Common myeloid progenitor, CD34-positive (primary cell): Measurements from ENCODE around the gene ARID4B.

Source experiments
- CTCF ChIA-PET: fragments of 350-600 bp; sonication (Branson Sonifier 250); formaldehyde crosslinking; loops from one replicate; lab custom pipeline; 2021; ENCODE audit warnings: antibody characterized with exemption; lab: Charles Lee
- POLR2A ChIA-PET: fragments of 350-600 bp; sonication (Branson Sonifier 250); formaldehyde crosslinking; loops from one replicate; lab custom pipeline; 2021; ENCODE audit warnings: antibody characterized with exemption; lab: Charles Lee
- DNase-seq, 3 donors: peaks; one replicate each; pipeline versions ENCODE4 v3.0.0 to v3.0.0-alpha.2; 2013
- H3K27ac ChIP-seq, 2 experiments: 1 replicate in 1 of 2; 2 replicates in 1 of 2; pipeline ENCODE4 v1.7.0; 2013; ENCODE audit warnings: inconsistent platforms in 2 of 2, low read length in 2 of 2, mild to moderate bottlenecking in 2 of 2, low read depth in 1 of 2, moderate library complexity in 1 of 2; ENCODE audit not compliant: severe bottlenecking in 2 of 2, insufficient read depth in 1 of 2, poor library complexity in 1 of 2
- H3K27me3 ChIP-seq, 5 experiments: replicated peaks in 2 of 5; 1 replicate in 3 of 5; 2 replicates in 2 of 5; pipeline versions ENCODE4 v1.6.1 to v1.7.0; 2013; ENCODE audit warnings: low read length in 4 of 5, mild to moderate bottlenecking in 2 of 5, moderate library complexity in 2 of 5, inconsistent platforms in 1 of 5; ENCODE audit not compliant: insufficient read depth in 5 of 5, control insufficient read depth in 4 of 5
- H3K36me3 ChIP-seq, 4 experiments: 1 replicate in 2 of 4; 2 replicates in 2 of 4; pipeline versions ENCODE4 v1.6.1 to v1.7.0; 2013; ENCODE audit warnings: low read length in 3 of 4, control low read depth in 1 of 4, mild to moderate bottlenecking in 1 of 4; ENCODE audit not compliant: control insufficient read depth in 4 of 4, insufficient read depth in 4 of 4
- H3K4me1 ChIP-seq, 4 experiments: 1 replicate in 3 of 4; 2 replicates in 1 of 4; pipeline versions ENCODE4 v1.6.1 to v1.7.1; 2013; ENCODE audit warnings: low read length in 3 of 4, mild to moderate bottlenecking in 3 of 4, control low read depth in 1 of 4, inconsistent platforms in 1 of 4, moderate library complexity in 1 of 4; ENCODE audit not compliant: control insufficient read depth in 4 of 4, insufficient read depth in 4 of 4; ENCODE audit errors: control extremely low read depth in 1 of 4
- H3K4me3 ChIP-seq, 7 experiments: 1 replicate in 4 of 7; 2 replicates in 3 of 7; pipeline versions ENCODE4 v1.5.1 to v1.7.0; 2013; ENCODE audit warnings: mild to moderate bottlenecking in 7 of 7, low read length in 6 of 7, moderate library complexity in 6 of 7, inconsistent platforms in 2 of 7, low read depth in 2 of 7, control low read depth in 1 of 7; ENCODE audit not compliant: insufficient read depth in 4 of 7, control insufficient read depth in 1 of 7; ENCODE audit errors: extremely low read depth in 1 of 7
- H3K9me3 ChIP-seq, 5 experiments: 1 replicate in 4 of 5; 2 replicates in 1 of 5; pipeline versions ENCODE4 v1.6.1 to v1.7.1; 2013; ENCODE audit warnings: low read length in 4 of 5, mild to moderate bottlenecking in 2 of 5, inconsistent platforms in 1 of 5, low read depth in 1 of 5, moderate library complexity in 1 of 5; ENCODE audit not compliant: control insufficient read depth in 4 of 5, insufficient read depth in 2 of 5; ENCODE audit errors: control extremely low read depth in 1 of 5
- WGBS: methylation state at CpG from one replicate; pipeline ENCODE4 v1.1.5; 2013; ENCODE audit not compliant: insufficient coverage; 5-methylcytosine and 5-hydroxymethylcytosine counted together

Gene ARID4B

DNA sequence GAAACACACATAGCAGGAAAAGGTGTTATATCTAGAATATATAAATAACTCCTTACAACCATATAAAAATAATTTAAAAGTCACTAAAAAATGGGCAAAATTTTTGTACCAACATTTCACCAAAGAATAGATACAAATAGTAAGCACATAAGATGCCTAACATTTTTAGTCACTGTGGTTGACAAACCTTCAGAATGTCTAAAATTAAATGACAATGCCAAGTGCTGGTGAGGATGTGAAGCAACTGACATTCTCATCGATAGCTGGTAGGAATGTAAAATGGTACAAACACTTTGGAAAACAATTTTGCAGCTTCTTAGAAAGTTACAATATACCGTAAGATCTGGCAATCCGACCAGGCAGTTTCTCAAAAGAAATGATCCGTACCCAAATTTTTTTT, 185.0 kb downstream of the ARID4B start:
- no peaks in the 10 kb centered on the region for H3K9me3 ChIP-seq
- no peak overlapping the region for H3K4me3 ChIP-seq
- no peaks in the 10 kb centered on the region for H3K4me1 ChIP-seq
- no peaks in the 10 kb centered on the region for H3K27me3 ChIP-seq
- 100% methylated on average over 3 of the region's 4 CpGs for WGBS
- ChIA-PET CTCF (no interaction called here), POLR2A (no interaction called here)
- H3K36me3 ChIP-seq = peaks cover 10 to 84% (median 57%) of the 10 kb centered on the region in 4 experiments
- no peak for DNase-seq
- no peak overlapping the region for H3K27ac ChIP-seq

DNA sequence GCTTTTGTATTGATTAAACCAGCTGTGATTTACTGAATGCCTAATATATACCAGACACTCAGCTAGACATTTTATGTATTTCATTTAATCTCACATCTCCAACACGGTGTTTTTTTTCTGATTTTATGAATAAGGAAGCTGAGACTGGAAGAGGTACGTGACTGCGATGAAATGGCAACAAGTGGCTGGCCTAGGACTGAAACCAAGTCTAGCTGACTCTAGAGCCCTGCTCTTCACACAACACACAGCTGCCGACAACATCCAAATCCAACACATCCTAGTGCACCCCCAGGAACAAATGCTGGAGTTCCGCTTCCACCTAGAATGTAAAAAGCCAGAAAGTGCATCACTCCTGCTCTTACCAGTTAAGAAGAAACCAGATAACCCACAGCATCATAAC, 188.7 kb downstream of the ARID4B start:
- Histone ChIP-seq H3K27ac (no peak overlapping the region), H3K4me3 (no peak overlapping the region), H3K27me3 (no peaks in the 10 kb centered on the region), H3K36me3 (peaks cover 22 to 80% (median 59%) of the 10 kb centered on the region in 4 experiments), H3K4me1 (no peaks in the 10 kb centered on the region), H3K9me3 (no peaks in the 10 kb centered on the region)
- WGBS = 100% methylated on average over 1 of the region's 5 CpGs
- ChIA-PET POLR2A (no interaction called here), CTCF (interaction anchor here (0.6 to 2.0 kb wide), 4 partner anchors 11 to 35 kb away, joined by 3 to 7 read pairs (median 4); no protein-coding TSS in a partner anchor)
- no peak for DNase-seq

DNA sequence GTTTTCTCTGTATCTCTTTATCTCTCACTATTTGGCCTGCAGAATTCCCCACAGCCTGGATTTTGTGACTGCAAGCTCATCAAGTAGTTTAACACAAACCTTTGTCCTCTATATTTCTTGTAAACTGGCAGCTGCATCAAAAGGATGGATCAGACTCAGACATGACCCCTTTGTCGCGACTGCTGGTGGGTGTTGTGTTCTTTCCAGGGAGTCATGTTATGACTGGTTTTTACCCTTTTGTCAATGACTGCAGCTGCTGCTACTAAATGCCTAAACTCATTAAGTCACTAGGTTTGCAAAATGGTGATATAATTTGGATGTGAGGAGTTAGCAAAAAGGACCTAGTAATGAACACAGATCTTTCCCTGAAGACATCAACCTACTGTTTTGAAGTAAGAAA, 189.2 kb downstream of the ARID4B start:
- H3K4me3 ChIP-seq = no peak overlapping the region
- no peaks in the 10 kb centered on the region for H3K4me1 ChIP-seq
- H3K27me3 ChIP-seq = no peaks in the 10 kb centered on the region
- H3K36me3 ChIP-seq = peaks cover 24 to 81% (median 61%) of the 10 kb centered on the region in 4 experiments
- no peaks in the 10 kb centered on the region for H3K9me3 ChIP-seq
- POLR2A ChIA-PET = no interaction called here
- CTCF ChIA-PET = interaction anchor here (1.0 to 2.0 kb wide), 4 partner anchors 12 to 34 kb away, joined by 3 to 7 read pairs (median 4); no protein-coding TSS in a partner anchor
- DNase-seq = no peak
- H3K27ac ChIP-seq = no peak overlapping the region
- no CpG with 5 or more reads among the region's 2 CpGs for WGBS

DNA sequence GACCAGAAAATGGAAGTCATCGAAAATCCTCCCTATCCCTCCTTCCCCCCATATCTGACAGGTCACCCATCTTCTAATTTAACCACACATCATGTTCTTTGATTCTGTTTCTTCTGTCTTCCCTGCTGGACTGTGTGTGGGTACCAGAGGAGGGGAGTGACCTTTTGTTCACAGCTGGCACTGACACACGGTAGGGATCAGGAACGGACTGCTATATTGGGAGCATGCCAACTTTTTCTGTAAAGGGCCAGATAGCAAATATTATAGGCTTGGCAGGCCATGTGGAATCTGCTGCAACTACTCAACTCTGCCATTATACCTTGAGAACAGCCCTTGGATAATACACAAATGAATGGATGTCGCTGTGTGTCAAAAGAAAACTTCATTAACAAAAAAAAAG, 191.9 kb downstream of the ARID4B start:
- no peaks in the 10 kb centered on the region for H3K27me3 ChIP-seq
- no peaks in the 10 kb centered on the region for H3K4me1 ChIP-seq
- no peak overlapping the region for H3K27ac ChIP-seq
- H3K9me3 ChIP-seq = no peaks in the 10 kb centered on the region
- no peak for DNase-seq
- WGBS = 93% methylated on average over 4 of the region's 4 CpGs
- POLR2A ChIA-PET = no interaction called here
- H3K4me3 ChIP-seq = no peak overlapping the region
- peaks cover 26 to 73% (median 58%) of the 10 kb centered on the region in 4 experiments for H3K36me3 ChIP-seq
- CTCF ChIA-PET = interaction anchor here (1.8 kb wide), 1 partner anchor 31 kb away, joined by 5 read pairs; no protein-coding TSS in a partner anchor

DNA sequence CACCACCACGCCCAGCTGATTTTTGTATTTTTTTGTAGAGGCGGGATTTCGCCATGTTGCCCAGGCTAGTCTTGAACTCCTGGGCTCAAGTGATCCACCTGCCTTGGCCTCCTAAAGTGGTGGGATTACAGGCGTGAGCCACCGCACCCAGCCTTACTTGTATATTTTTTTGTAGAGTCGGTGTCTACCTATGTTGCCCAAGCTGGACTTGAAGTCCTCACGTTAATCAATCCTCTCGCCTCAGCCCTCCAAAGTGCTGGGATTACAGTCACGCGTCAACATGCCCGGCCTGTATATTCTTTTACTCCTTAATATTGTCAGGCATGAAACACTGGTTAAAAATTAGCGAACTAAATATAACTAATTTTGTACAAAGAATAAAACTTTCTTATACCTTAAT, 193.8 kb downstream of the ARID4B start:
- no peak for DNase-seq
- Histone ChIP-seq H3K9me3 (no peaks in the 10 kb centered on the region), H3K4me3 (no peak overlapping the region), H3K36me3 (peaks cover 26 to 63% (median 48%) of the 10 kb centered on the region in 4 experiments), H3K4me1 (peaks cover 0 to 1% (median under 1%) of the 10 kb centered on the region in 4 experiments), H3K27me3 (no peaks in the 10 kb centered on the region), H3K27ac (no peak overlapping the region)
- 96% methylated on average over 8 of the region's 12 CpGs for WGBS
- CTCF ChIA-PET = interaction anchor here (1.5 kb wide), 1 partner anchor 29 kb away, joined by 3 read pairs; no protein-coding TSS in a partner anchor
- POLR2A ChIA-PET = interaction anchor here (0.6 kb wide), 1 partner anchor 12 kb away, joined by 3 read pairs; no protein-coding TSS in a partner anchor

DNA sequence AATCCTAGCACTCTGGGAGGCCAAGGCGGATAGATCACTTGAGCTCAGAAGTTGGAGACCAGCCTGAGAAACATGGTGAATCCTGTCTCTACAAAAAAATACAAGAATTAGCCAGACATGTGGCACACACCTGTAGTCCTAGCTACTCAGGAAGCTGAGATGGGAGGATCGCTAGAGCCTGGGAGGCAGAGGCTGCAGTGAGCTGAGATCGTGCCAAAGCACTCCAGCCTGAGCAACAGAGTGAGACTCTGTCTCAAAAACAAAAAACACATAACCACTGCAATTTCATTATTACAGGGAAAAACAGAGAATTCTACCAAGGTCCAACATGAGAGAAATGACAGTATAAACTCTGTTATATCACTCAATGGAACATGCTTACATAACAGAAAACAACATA, 194.9 kb downstream of the ARID4B start:
- ChIA-PET CTCF (interaction anchor here (0.9 to 1.5 kb wide), 3 partner anchors 11 to 30 kb away, joined by 3 read pairs; no protein-coding TSS in a partner anchor), POLR2A (interaction anchor here (0.7 to 1.3 kb wide), 2 partner anchors 13 to 94 kb away, joined by 3 read pairs; no protein-coding TSS in a partner anchor)
- peaks cover 24 to 54% (median 40%) of the 10 kb centered on the region in 4 experiments for H3K36me3 ChIP-seq

DNA sequence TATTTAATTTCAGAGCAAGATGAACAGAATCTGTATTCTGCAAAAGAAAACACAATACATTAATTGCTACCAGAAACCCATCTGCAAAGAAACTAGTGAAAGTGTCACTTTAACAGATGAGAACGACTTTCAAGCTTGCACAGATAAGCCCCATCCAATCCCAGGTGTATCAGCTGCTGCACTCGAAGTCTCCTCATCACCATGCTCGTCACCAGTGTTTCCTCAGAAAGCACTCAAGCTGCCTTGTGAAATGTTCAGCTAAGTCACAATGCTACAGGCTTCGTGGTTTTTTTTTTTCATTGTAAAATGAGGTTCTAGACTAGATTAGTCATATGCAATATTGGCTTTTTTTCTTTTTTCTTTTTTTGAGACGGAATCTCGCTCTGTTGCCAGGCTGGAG, 196.0 kb downstream of the ARID4B start:
- no peak overlapping the region for H3K27ac ChIP-seq
- no peaks in the 10 kb centered on the region for H3K9me3 ChIP-seq
- peaks cover 7 to 12% (median 11%) of the 10 kb centered on the region in 4 experiments for H3K4me1 ChIP-seq
- 80% methylated on average over 1 of the region's 6 CpGs for WGBS
- no peak overlapping the region for H3K4me3 ChIP-seq
- H3K27me3 ChIP-seq = no peaks in the 10 kb centered on the region
- peaks cover 18 to 42% (median 31%) of the 10 kb centered on the region in 4 experiments for H3K36me3 ChIP-seq
- ChIA-PET POLR2A (interaction anchor here (1.3 kb wide), 1 partner anchor 14 kb away, joined by 3 read pairs; no protein-coding TSS in a partner anchor), CTCF (interaction anchor here (1.4 kb wide), 2 partner anchors 12 to 25 kb away, joined by 3 read pairs; no protein-coding TSS in a partner anchor)
- no peak for DNase-seq

More for the DNA sequence above, 194.9 kb downstream of the ARID4B start:
- DNase-seq = no peak
- H3K27me3 ChIP-seq = no peaks in the 10 kb centered on the region
- no peaks in the 10 kb centered on the region for H3K9me3 ChIP-seq
- no peak overlapping the region for H3K27ac ChIP-seq
- no peak overlapping the region for H3K4me3 ChIP-seq
- peaks cover 0 to 5% (median 3%) of the 10 kb centered on the region in 4 experiments for H3K4me1 ChIP-seq
- WGBS = 100% methylated on average over 2 of the region's 3 CpGs
